GM18870 (cell line): ENCODE data around the gene UPP1.

ENCODE experiments used
- ATAC-seq: cut with Tn5 transposase; IDR thresholded peaks from one replicate; pipeline ENCODE4 v1.9.1; 2021; ENCODE audit warnings: moderate library complexity; ENCODE audit not compliant: unreplicated experiment

The UPP1 gene

GRCh38 chr7:48150086-48150485, 61.0 kb downstream of the UPP1 start:
- no peak for ATAC-seq

GRCh38 chr7:48154792-48155413, 65.8 kb downstream of the UPP1 start:
- ATAC-seq, result no peak
